ENCODE data around the gene BFAR. TPM values are rescaled to one million over a fixed set of nuclear protein-coding genes. Genes with fewer than 3 reads are reported as not detected.
A peak's percentile ranks its signal among the peaks of the same experiment; 100 is the strongest.

BFAR gene
- total and polyA plus RNA-seq, 7 experiments from 2014 or later = 36.3 to 82.0 (median 51.0) TPM

DNA sequence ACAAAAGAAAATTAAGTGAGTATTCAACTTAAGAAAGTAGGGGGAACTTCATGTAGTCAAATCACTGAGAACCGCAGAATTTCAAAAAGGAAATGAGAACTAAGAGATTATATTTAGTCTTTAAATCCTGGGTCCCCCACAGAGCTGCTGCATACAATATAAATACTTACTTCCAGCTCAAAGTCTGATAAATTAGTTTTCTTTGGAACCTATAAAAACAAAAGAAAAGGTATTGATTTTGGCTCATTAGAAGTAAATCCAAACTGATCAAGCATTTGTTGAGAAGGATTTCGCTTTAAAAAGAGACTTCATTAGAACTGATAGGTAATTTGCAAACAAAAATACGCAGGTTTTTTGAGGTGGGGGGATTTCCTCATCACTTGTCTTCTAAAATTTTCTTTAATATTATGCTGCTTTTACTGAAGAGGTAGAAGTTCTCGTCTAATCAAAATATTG, 24.6 kb upstream of the BFAR start:
- Histone ChIP-seq H3K4me3 (ENCODE audit: low read length) (no peak overlapping the region), H3K27ac (ENCODE audit: low read depth, low read length) (no peak overlapping the region), H3K27me3 (ENCODE audit: control insufficient read depth in 2 of 2, insufficient read depth in 2 of 2, low read length in 2 of 2) (no peaks in the 10 kb centered on the region), H3K36me3 (ENCODE audit: control insufficient read depth in 2 of 3, insufficient read depth in 3 of 3, low read length in 3 of 3) (peaks cover 9 to 63% (median 23%) of the 10 kb centered on the region in 3 experiments), H3K9me3 (ENCODE audit: control insufficient read depth in 2 of 3, low read length in 3 of 3) (no peaks in the 10 kb centered on the region), H3K4me1 (ENCODE audit: control insufficient read depth in 2 of 2, insufficient read depth in 2 of 2, low read length in 2 of 2) (no peaks in the 10 kb centered on the region)
- DNase-seq = no peak
- no peaks in the 10 kb centered on the region for H3K9me3 Mint-ChIP-seq
- no peak overlapping the region for H3K4me3 Mint-ChIP-seq
- CTCF ChIA-PET = no interaction called here
- POLR2A ChIA-PET = interaction anchor here (1.2 kb wide), 1 partner anchor 10 kb away, joined by 3 read pairs; no protein-coding TSS in a partner anchor
- H3K36me3 Mint-ChIP-seq = peaks cover 17 to 44% (median 29%) of the 10 kb centered on the region in 5 donors
- peaks cover 0 to 6% (median 0%) of the 10 kb centered on the region in 7 donors for H3K4me1 Mint-ChIP-seq
- intact Hi-C loops (cut with micrococcal nuclease) = no loop called here
- no peak overlapping the region for H3K27ac Mint-ChIP-seq
- no peaks in the 10 kb centered on the region for H3K27me3 Mint-ChIP-seq
- ATAC-seq = no peak

DNA sequence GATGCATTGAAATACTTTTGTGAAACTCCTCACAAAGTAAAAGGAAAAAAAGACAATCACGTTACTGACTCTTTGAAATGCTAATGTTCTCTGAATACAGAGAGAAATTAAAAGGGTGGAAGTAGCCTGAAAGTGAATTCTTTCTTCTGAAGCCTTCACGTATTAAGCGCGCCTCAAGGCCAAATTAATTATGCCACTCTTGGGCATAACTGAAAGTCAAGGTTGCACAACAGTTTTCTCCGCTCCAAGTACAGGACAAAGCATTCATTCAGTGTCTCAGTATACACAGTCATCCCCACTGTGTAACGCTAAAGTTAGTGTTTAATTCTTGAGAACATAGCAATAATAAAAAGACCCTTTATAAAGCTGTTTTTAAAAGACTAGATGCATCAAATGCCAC, 24.1 kb upstream of the BFAR start:
- Histone ChIP-seq H3K36me3 (ENCODE audit: control insufficient read depth in 2 of 3, insufficient read depth in 3 of 3, low read length in 3 of 3) (peaks cover 9 to 62% (median 25%) of the 10 kb centered on the region in 3 experiments), H3K9me3 (ENCODE audit: control insufficient read depth in 2 of 3, low read length in 3 of 3) (no peaks in the 10 kb centered on the region), H3K27ac (ENCODE audit: low read depth, low read length) (no peak overlapping the region), H3K4me3 (ENCODE audit: low read length) (no peak overlapping the region), H3K4me1 (ENCODE audit: control insufficient read depth in 2 of 2, insufficient read depth in 2 of 2, low read length in 2 of 2) (no peaks in the 10 kb centered on the region), H3K27me3 (ENCODE audit: control insufficient read depth in 2 of 2, insufficient read depth in 2 of 2, low read length in 2 of 2) (no peaks in the 10 kb centered on the region)
- intact Hi-C loops (cut with micrococcal nuclease) = no loop called here
- no peaks in the 10 kb centered on the region for H3K9me3 Mint-ChIP-seq
- DNase-seq = no peak
- ChIA-PET POLR2A (interaction anchor here (1.2 kb wide), 1 partner anchor 10 kb away, joined by 3 read pairs; no protein-coding TSS in a partner anchor), CTCF (no interaction called here)
- H3K4me3 Mint-ChIP-seq = no peak overlapping the region
- peaks cover 12 to 42% (median 27%) of the 10 kb centered on the region in 5 donors for H3K36me3 Mint-ChIP-seq
- H3K27me3 Mint-ChIP-seq = no peaks in the 10 kb centered on the region
- H3K4me1 Mint-ChIP-seq = peaks cover 0 to 6% (median 0%) of the 10 kb centered on the region in 7 donors
- no peak for ATAC-seq
- no peak overlapping the region for H3K27ac Mint-ChIP-seq

- ChIA-PET CTCF (no interaction called here), POLR2A (interaction anchor here (0.7 kb wide), 1 partner anchor 12 kb away, joined by 3 read pairs; no protein-coding TSS in a partner anchor)
- Mint-ChIP-seq H3K4me3 (no peak overlapping the region), H3K9me3 (no peaks in the 10 kb centered on the region), H3K27me3 (no peaks in the 10 kb centered on the region), H3K27ac (no peak overlapping the region), H3K4me1 (peaks cover 0 to 6% (median 0%) of the 10 kb centered on the region in 7 donors), H3K36me3 (peaks cover 10 to 45% (median 24%) of the 10 kb centered on the region in 5 donors)
- no peaks in the 10 kb centered on the region for H3K9me3 ChIP-seq (ENCODE audit: control insufficient read depth in 2 of 3, low read length in 3 of 3)
- intact Hi-C loops (cut with micrococcal nuclease) = loop anchor here in 1 of 2 donors (5.0 kb wide), 1 partner anchor 532 kb away; no protein-coding TSS in a partner anchor
- H3K36me3 ChIP-seq (ENCODE audit: control insufficient read depth in 2 of 3, insufficient read depth in 3 of 3, low read length in 3 of 3) = peaks cover 9 to 72% (median 27%) of the 10 kb centered on the region in 3 experiments
- no peak for DNase-seq
- H3K4me3 ChIP-seq (ENCODE audit: low read length) = no peak overlapping the region
- H3K4me1 ChIP-seq (ENCODE audit: control insufficient read depth in 2 of 2, insufficient read depth in 2 of 2, low read length in 2 of 2) = no peaks in the 10 kb centered on the region
- no peak overlapping the region for H3K27ac ChIP-seq (ENCODE audit: low read depth, low read length)
- no peak for ATAC-seq
- no peaks in the 10 kb centered on the region for H3K27me3 ChIP-seq (ENCODE audit: control insufficient read depth in 2 of 2, insufficient read depth in 2 of 2, low read length in 2 of 2)
These were observed 23.0 kb upstream of the BFAR start for GRCh38 chr16:14609716-14610115.

DNA sequence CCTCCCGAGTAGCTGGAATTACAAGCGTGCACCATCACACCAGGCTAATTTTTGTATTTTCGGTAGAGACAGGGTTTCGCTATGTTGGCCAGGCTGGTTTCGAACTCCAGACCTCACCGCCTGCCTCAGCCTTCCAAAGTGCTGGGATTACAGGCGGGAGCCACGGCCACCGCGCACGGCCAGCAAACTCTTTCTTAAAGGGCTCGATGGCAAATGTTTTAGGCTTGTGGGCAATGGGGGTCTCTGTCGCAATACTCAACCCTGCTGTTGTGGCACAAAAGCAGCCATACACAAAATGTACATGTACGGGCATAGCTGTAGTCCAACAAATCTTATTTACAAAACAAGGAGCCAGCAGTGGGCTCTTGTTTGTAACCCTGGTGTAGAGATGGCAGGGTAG, 21.1 kb upstream of the BFAR start:
- Histone ChIP-seq H3K36me3 (ENCODE audit: control insufficient read depth in 2 of 3, insufficient read depth in 3 of 3, low read length in 3 of 3) (peaks cover 9 to 77% (median 21%) of the 10 kb centered on the region in 3 experiments), H3K27me3 (ENCODE audit: control insufficient read depth in 2 of 2, insufficient read depth in 2 of 2, low read length in 2 of 2) (no peaks in the 10 kb centered on the region), H3K9me3 (ENCODE audit: control insufficient read depth in 2 of 3, low read length in 3 of 3) (no peaks in the 10 kb centered on the region), H3K27ac (ENCODE audit: low read depth, low read length) (no peak overlapping the region), H3K4me1 (ENCODE audit: control insufficient read depth in 2 of 2, insufficient read depth in 2 of 2, low read length in 2 of 2) (no peaks in the 10 kb centered on the region), H3K4me3 (ENCODE audit: low read length) (no peak overlapping the region)
- POLR2A ChIA-PET = no interaction called here
- Mint-ChIP-seq H3K27ac (no peak overlapping the region), H3K36me3 (peaks cover 10 to 53% (median 20%) of the 10 kb centered on the region in 5 donors), H3K9me3 (no peaks in the 10 kb centered on the region), H3K4me1 (peaks cover 0 to 6% (median 0%) of the 10 kb centered on the region in 7 donors), H3K27me3 (no peaks in the 10 kb centered on the region), H3K4me3 (no peak overlapping the region)
- CTCF ChIA-PET = interaction anchor here (0.7 kb wide), 1 partner anchor 43 kb away, joined by 3 read pairs; no protein-coding TSS in a partner anchor
- DNase-seq = no peak
- intact Hi-C loops (cut with micrococcal nuclease) = loop anchor here in 1 of 2 donors (5.0 kb wide), 1 partner anchor 534 kb away; no protein-coding TSS in a partner anchor
- no peak for ATAC-seq

DNA sequence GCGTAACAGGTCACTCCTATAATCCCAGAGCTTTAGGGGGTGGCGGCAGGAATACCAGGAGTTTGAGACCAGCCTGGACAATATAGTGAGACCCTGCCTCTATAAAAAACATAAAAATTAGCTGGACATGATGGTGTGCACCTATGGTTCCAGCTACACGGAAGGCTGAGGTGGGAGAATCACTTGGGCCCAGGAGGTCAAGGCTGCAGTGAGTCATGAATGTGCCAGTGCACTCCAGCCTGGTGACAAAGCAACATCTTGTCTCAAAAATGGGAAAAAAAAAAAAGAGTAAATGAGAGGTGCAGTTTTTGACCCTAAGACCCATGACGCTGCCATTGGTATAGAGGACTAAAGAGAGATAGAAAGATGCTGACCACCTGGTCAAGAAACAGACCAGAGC, 18.8 kb upstream of the BFAR start:
- Histone ChIP-seq H3K27ac (ENCODE audit: low read depth, low read length) (no peak overlapping the region), H3K4me1 (ENCODE audit: control insufficient read depth in 2 of 2, insufficient read depth in 2 of 2, low read length in 2 of 2) (no peaks in the 10 kb centered on the region), H3K9me3 (ENCODE audit: control insufficient read depth in 2 of 3, low read length in 3 of 3) (no peaks in the 10 kb centered on the region), H3K4me3 (ENCODE audit: low read length) (no peak overlapping the region), H3K36me3 (ENCODE audit: control insufficient read depth in 2 of 3, insufficient read depth in 3 of 3, low read length in 3 of 3) (peaks cover 0 to 76% (median 13%) of the 10 kb centered on the region in 3 experiments), H3K27me3 (ENCODE audit: control insufficient read depth in 2 of 2, insufficient read depth in 2 of 2, low read length in 2 of 2) (no peaks in the 10 kb centered on the region)
- no peak for DNase-seq
- POLR2A ChIA-PET = interaction anchor here (0.6 kb wide), 1 partner anchor 41 kb away, joined by 6 read pairs; no protein-coding TSS in a partner anchor
- no peak for ATAC-seq
- CTCF ChIA-PET = no interaction called here
- no peak overlapping the region for H3K27ac Mint-ChIP-seq
- no peaks in the 10 kb centered on the region for H3K27me3 Mint-ChIP-seq
- peaks cover 7 to 45% (median 22%) of the 10 kb centered on the region in 5 donors for H3K36me3 Mint-ChIP-seq
- peaks cover 0 to 9% (median 1%) of the 10 kb centered on the region in 7 donors for H3K4me1 Mint-ChIP-seq
- intact Hi-C loops (cut with micrococcal nuclease) = loop anchor here in 1 of 2 donors (5.0 kb wide), 1 partner anchor 537 kb away; no protein-coding TSS in a partner anchor
- no peak overlapping the region for H3K4me3 Mint-ChIP-seq
- no peaks in the 10 kb centered on the region for H3K9me3 Mint-ChIP-seq

DNA sequence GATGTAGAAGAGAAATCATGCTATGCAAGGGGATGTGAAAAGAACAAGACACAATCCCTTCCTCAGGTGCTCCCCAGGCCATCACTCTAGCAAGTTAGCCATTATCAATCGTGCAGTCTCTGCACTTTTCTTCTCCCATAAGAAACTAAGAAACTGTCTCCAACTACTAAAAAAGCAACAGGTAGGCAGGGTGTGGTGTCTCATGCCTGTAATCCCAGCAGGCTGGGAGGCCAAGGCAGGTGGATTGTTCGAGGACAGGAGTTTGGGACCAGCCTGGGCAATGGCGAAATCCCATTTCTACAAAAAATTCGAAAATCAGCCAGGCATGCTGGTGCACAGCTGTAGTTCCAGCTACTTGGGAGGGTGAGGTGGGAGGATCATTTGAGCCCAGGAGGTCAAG, 16.5 kb upstream of the BFAR start:
- Mint-ChIP-seq H3K9me3 (no peaks in the 10 kb centered on the region), H3K27ac (peak overlapping the region in 2 of 9 donors; percentile 25 to 51), H3K4me1 (peaks cover 0 to 12% (median 5%) of the 10 kb centered on the region in 7 donors), H3K36me3 (peaks cover 5 to 38% (median 19%) of the 10 kb centered on the region in 5 donors), H3K27me3 (no peaks in the 10 kb centered on the region), H3K4me3 (no peak overlapping the region)
- Histone ChIP-seq H3K27ac (ENCODE audit: low read depth, low read length) (no peak overlapping the region), H3K4me1 (ENCODE audit: control insufficient read depth in 2 of 2, insufficient read depth in 2 of 2, low read length in 2 of 2) (no peaks in the 10 kb centered on the region), H3K36me3 (ENCODE audit: control insufficient read depth in 2 of 3, insufficient read depth in 3 of 3, low read length in 3 of 3) (peaks cover 0 to 66% (median 6%) of the 10 kb centered on the region in 3 experiments), H3K4me3 (ENCODE audit: low read length) (no peak overlapping the region), H3K27me3 (ENCODE audit: control insufficient read depth in 2 of 2, insufficient read depth in 2 of 2, low read length in 2 of 2) (no peaks in the 10 kb centered on the region), H3K9me3 (ENCODE audit: control insufficient read depth in 2 of 3, low read length in 3 of 3) (no peaks in the 10 kb centered on the region)
- DNase-seq (no peak), ATAC-seq (no peak)
- intact Hi-C loops (cut with micrococcal nuclease) = no loop called here
- ChIA-PET CTCF (no interaction called here), POLR2A (no interaction called here)

- Mint-ChIP-seq H3K4me3 (no peak overlapping the region), H3K36me3 (peaks cover 5 to 37% (median 18%) of the 10 kb centered on the region in 5 donors), H3K27ac (no peak overlapping the region), H3K4me1 (peaks cover 0 to 16% (median 5%) of the 10 kb centered on the region in 7 donors), H3K27me3 (no peaks in the 10 kb centered on the region), H3K9me3 (no peaks in the 10 kb centered on the region)
- no peak for ATAC-seq
- H3K27me3 ChIP-seq (ENCODE audit: control insufficient read depth in 2 of 2, insufficient read depth in 2 of 2, low read length in 2 of 2) = no peaks in the 10 kb centered on the region
- no peak overlapping the region for H3K27ac ChIP-seq (ENCODE audit: low read depth, low read length)
- ChIA-PET CTCF (no interaction called here), POLR2A (no interaction called here)
- intact Hi-C loops (cut with micrococcal nuclease) = no loop called here
- no peaks in the 10 kb centered on the region for H3K4me1 ChIP-seq (ENCODE audit: control insufficient read depth in 2 of 2, insufficient read depth in 2 of 2, low read length in 2 of 2)
- no peak overlapping the region for H3K4me3 ChIP-seq (ENCODE audit: low read length)
- H3K36me3 ChIP-seq (ENCODE audit: control insufficient read depth in 2 of 3, insufficient read depth in 3 of 3, low read length in 3 of 3) = peaks cover 0 to 72% (median 3%) of the 10 kb centered on the region in 3 experiments
- H3K9me3 ChIP-seq (ENCODE audit: control insufficient read depth in 2 of 3, low read length in 3 of 3) = no peaks in the 10 kb centered on the region
- no peak for DNase-seq
These were observed 14.2 kb upstream of the BFAR start for GRCh38 chr16:14618566-14618965.
